ENCODE measurements around the gene KLC1.

DNA sequence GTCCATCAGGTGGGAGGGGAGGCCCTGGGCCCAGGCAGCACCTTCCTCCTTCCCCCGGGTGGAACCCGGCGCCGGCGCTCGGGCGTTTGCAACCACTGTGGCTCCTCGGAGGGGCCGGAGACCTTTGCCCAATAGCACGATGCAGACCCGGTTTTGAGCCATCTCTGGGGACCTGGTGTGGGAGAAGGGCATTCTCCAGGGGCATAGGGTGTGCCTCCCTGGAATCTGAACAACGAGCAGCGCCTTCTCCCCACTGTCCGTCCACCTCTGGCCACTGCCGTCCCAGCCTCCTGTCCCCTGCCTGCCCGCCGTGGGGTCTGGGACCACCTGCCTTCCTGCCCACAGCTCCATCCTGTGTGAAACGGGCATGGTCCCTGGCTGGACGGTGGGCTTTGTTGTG is 99.1 kb downstream of the KLC1 start:
- TF ChIP-seq EZH2 (IDR thresholded peaks at IDR 0.05) (no peak), POLR2AphosphoS5 (IDR thresholded peaks at IDR 0.05; ENCODE audit: borderline replicate concordance, low read depth, low read length) (no peak), FOXP2 (optimal IDR thresholded peaks at IDR 0.05; ENCODE audit: control extremely low read depth, extremely low read length, insufficient read depth) (no peak)

Data from SK-N-MC (cell line).